Bronchial epithelial cell (primary cell): ENCODE data around the gene FOXJ2. TPM values are rescaled to one million over a fixed set of nuclear protein-coding genes. Genes with fewer than 3 reads are reported as not detected.
"Not testable (repeated sequence)": the region's sequence is repeated elsewhere in the genome, so short reads cannot be mapped to it uniquely, and the experiment has no call there.

ENCODE experiments used
- DNase-seq: peaks from one replicate; pipeline ENCODE4 v3.0.0-alpha.2; 2010; ENCODE audit warnings: low read depth
- FAIRE-seq: peaks from 2 replicates; lab custom pipeline; 2011; peaks lifted over from hg19 to GRCh38; lab: Jason Lieb, UNC
- H3K27me3 ChIP-seq: 2 replicates; pipeline ENCODE4 v1.5.1; 2011; ENCODE audit warnings: low read length; ENCODE audit not compliant: control insufficient read depth, insufficient read depth
- H3K36me3 ChIP-seq: 2 replicates; pipeline ENCODE4 v1.5.1; 2011; ENCODE audit warnings: low read length; ENCODE audit not compliant: control insufficient read depth, insufficient read depth
- H3K4me3 ChIP-seq: 2 replicates; pipeline ENCODE4 v1.5.1; 2011; ENCODE audit warnings: mild to moderate bottlenecking, low read depth, low read length, control low read depth
- CTCF ChIP-seq: IDR thresholded peaks from 2 replicates; pipeline ENCODE4 v1.5.1; 2011; ENCODE audit warnings: mild to moderate bottlenecking, moderate library complexity, low read length, control low read depth, inconsistent platforms; ENCODE audit not compliant: insufficient read depth, severe bottlenecking
- total RNA-seq: library from RNA; depleted of rRNA; stranded (reverse); fragments of >200 nt; gene quantifications from 2 replicates; pipeline ENCODE4 v1.2.1, GENCODE V29; 2014

The FOXJ2 gene
- total RNA-seq, 1 donor from 2014 or later, result 3.4 TPM

DNA sequence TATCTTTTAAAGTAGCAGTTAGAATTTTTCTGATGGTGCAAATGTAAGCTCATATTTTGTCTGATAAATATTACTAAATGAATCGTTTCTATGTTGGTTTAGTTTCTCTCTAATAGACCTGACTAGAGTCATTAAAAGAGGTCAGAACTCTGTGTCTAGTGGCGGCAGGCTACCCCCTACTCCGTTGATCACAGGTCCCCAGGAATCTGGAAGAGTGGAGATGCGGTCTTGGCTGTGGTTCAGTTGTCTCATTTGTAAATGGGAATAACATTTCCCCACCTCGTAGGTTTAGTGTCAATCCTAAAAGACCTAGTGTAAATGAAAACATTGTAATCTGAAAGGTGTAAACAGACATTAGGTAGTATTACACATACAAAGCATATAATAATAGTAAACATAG is 4.7 kb upstream of the FOXJ2 start:
- DNase-seq (no peak), FAIRE-seq (no peak)
- Histone ChIP-seq H3K27me3 (no peaks in the 10 kb centered on the region), H3K36me3 (no peaks in the 10 kb centered on the region), H3K4me3 (no peak overlapping the region)
- TF ChIP-seq CTCF, result no peak

- no peak for TF ChIP-seq CTCF
- FAIRE-seq, result no peak
- H3K27me3 ChIP-seq, result no peaks in the 10 kb centered on the region
- H3K36me3 ChIP-seq, result no peaks in the 10 kb centered on the region
- H3K4me3 ChIP-seq, result no peak overlapping the region
- no peak for DNase-seq
Measured at GRCh38 chr12:8028267-8028666, 4.2 kb upstream of the FOXJ2 start.

DNA sequence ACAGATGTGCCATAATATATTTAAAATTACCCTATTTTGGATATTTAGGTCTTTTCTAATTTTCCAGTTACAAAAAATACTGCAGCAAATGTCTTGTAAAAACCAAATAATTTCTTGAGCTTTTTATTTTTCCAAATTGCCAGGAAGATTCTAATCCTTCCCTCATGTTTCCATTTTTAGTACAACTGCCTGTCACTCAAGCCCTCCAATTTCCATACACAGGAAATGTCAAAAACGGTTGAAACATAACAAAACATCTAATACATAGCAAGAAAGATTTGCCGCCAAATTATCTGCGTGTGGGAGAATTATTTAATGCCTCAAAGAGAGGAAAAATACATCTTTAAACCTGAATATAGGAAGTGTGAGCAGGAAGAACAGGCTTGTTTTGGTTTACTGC is 2.3 kb upstream of the FOXJ2 start:
- H3K36me3 ChIP-seq, result no peaks in the 10 kb centered on the region
- no peaks in the 10 kb centered on the region for H3K27me3 ChIP-seq
- no peak for TF ChIP-seq CTCF
- H3K4me3 ChIP-seq, result no peak overlapping the region
- FAIRE-seq (no peak), DNase-seq (no peak)

GRCh38 chr12:8031017-8031416 is 1.5 kb upstream of the FOXJ2 start:
- FAIRE-seq, DNase-seq: not testable (repeated sequence)

DNA sequence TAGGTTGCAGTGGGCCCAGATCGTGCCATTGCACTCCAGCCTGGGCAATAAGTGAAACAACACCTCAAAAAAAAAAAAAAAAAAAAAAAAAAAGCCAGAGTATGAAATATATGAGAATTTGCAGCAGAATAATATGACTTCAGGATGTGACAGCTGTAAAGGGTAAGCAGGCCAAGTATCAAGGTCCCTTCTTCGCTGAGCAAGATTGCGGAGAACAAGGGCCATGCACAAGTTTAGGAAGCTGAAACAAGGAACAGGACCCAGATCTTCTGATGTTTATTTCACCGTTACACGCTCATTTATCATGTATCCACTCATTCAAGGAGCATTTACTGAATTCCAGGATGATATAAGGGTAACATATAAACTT is 659 bp upstream of the FOXJ2 start:
- no peak for TF ChIP-seq CTCF
- H3K27me3 ChIP-seq, result no peaks in the 10 kb centered on the region
- FAIRE-seq (no peak), DNase-seq (no peak)
- no peaks in the 10 kb centered on the region for H3K36me3 ChIP-seq
- peak overlapping the region; percentile 68 for H3K4me3 ChIP-seq

More at GRCh38 chr12:8031017-8031416, 1.5 kb upstream of the FOXJ2 start:
- H3K36me3 ChIP-seq, H3K27me3 ChIP-seq, H3K4me3 ChIP-seq: not testable (repeated sequence)

DNA sequence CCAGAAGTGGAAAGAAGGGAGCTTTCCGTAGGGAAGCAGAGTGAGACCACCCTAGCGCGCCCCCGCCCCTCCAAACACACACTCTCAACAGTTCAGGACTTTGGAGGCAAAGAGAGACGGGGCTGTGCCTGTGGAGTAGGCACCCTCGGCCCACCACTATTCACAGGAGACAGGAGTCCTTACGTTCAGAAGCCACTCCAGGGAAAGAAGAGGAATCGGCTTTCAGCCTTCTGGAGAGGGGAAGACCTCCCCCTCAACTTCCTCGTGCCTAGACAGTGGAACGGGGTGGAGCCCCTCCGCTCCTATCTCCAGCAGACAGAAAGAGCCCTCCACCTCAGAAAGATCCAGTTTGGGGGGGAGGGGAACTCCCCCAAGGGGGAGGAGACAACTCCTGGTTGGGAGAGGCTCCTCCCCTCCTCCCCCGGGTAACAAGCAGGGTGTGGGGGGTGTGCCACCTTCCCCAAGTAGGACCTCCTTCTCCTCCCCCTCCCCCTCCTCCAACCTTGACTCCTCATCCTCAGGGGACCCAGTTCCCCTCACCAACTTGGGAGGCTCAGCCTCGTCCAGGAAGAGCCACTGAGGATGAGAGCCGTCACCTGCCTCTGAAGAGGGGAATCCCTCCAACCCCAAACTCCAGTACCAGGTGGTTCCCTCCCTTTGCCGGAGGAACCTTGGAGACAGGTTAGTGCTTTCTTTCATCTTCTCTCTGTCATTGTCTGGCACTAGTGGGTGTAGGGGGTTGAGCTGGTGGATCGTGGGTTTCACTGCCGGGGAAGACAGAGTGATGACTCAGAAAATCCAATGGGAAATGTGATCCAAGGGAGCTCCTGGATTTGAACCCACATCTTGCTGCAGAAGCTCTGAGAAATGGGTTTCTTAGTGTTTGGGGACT is 883 bp downstream of the FOXJ2 start:
- no peak for FAIRE-seq
- peak; percentile 36 for DNase-seq
- no peaks in the 10 kb centered on the region for H3K27me3 ChIP-seq

More for the DNA sequence above, 883 bp downstream of the FOXJ2 start:
- Histone ChIP-seq H3K36me3 (no peaks in the 10 kb centered on the region), H3K4me3 (peak overlapping the region; percentile 68)
- no peak for TF ChIP-seq CTCF
